Iris pigment epithelial cell (primary cell): Measurements from ENCODE around the gene AIPL1.

ENCODE experiments used
- DNase-seq: peaks from one replicate; pipeline ENCODE4 v3.0.0-alpha.2; 2011; ENCODE audit warnings: low read depth

The AIPL1 gene

GRCh38 chr17:6465206-6466003, 30.5 kb upstream of the AIPL1 start:
- DNase-seq = no peak

- peak; percentile 14 for DNase-seq
These were observed 29.6 kb upstream of the AIPL1 start for GRCh38 chr17:6464446-6465041.

GRCh38 chr17:6463616-6464445, 28.9 kb upstream of the AIPL1 start:
- DNase-seq = no peak

GRCh38 chr17:6462692-6463091, 27.8 kb upstream of the AIPL1 start:
- no peak for DNase-seq

- DNase-seq = no peak
These were observed 27.0 kb upstream of the AIPL1 start for GRCh38 chr17:6461792-6462524.

GRCh38 chr17:6461246-6461645, 26.3 kb upstream of the AIPL1 start:
- DNase-seq = no peak

- DNase-seq = no peak
These were observed 25.7 kb upstream of the AIPL1 start for GRCh38 chr17:6460531-6461161.

GRCh38 chr17:6458460-6458950, 23.6 kb upstream of the AIPL1 start:
- no peak for DNase-seq

- no peak for DNase-seq
These were observed 23.0 kb upstream of the AIPL1 start for GRCh38 chr17:6457688-6458459.

- peak; percentile 60 for DNase-seq
These were observed 22.2 kb upstream of the AIPL1 start for GRCh38 chr17:6456914-6457687.

- no peak for DNase-seq
These were observed 21.4 kb upstream of the AIPL1 start for GRCh38 chr17:6456321-6456720.

- DNase-seq = peak; percentile 33
These were observed 20.4 kb upstream of the AIPL1 start for GRCh38 chr17:6455321-6455705.

- DNase-seq = no peak
These were observed 19.8 kb upstream of the AIPL1 start for GRCh38 chr17:6454495-6455320.

- no peak for DNase-seq
These were observed 18.5 kb upstream of the AIPL1 start for GRCh38 chr17:6453279-6454024.

GRCh38 chr17:6452471-6453266, 17.7 kb upstream of the AIPL1 start:
- DNase-seq = no peak

- DNase-seq = no peak
These were observed 16.3 kb upstream of the AIPL1 start for GRCh38 chr17:6450926-6451832.
